ENCODE measurements around the gene NUBP2.

The NUBP2 gene

GRCh38 chr16:1812732-1813163, 30.0 kb downstream of the NUBP2 start:
- peak; percentile 46 to 56 for DNase-seq

DNA sequence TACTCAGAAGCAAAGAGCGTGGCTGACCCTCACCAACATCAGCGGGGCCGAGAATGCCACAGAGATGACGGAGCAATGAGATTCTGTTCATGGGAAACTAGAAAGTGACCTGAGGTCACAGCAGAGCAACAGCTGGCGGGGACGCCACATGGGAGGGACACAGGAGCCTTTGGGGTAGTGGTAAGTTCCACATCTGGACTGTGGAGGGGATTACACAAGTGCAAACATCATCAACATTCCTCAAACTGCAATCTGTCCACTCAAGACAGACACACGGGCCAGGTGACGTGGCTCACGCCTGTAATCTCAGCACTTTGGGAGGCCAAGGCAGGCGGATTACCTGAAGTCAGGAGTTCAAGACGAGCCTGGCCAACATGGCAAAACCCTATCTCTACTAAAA, 32.7 kb downstream of the NUBP2 start:
- no peak for DNase-seq

- DNase-seq, result no peak
Observed at GRCh38 chr16:1816396-1817275, 33.9 kb downstream of the NUBP2 start.

- DNase-seq, result no peak
Observed at GRCh38 chr16:1817276-1817589, 34.5 kb downstream of the NUBP2 start.

- DNase-seq, result no peak
Observed at GRCh38 chr16:1817716-1818115, 35.0 kb downstream of the NUBP2 start.

DNA sequence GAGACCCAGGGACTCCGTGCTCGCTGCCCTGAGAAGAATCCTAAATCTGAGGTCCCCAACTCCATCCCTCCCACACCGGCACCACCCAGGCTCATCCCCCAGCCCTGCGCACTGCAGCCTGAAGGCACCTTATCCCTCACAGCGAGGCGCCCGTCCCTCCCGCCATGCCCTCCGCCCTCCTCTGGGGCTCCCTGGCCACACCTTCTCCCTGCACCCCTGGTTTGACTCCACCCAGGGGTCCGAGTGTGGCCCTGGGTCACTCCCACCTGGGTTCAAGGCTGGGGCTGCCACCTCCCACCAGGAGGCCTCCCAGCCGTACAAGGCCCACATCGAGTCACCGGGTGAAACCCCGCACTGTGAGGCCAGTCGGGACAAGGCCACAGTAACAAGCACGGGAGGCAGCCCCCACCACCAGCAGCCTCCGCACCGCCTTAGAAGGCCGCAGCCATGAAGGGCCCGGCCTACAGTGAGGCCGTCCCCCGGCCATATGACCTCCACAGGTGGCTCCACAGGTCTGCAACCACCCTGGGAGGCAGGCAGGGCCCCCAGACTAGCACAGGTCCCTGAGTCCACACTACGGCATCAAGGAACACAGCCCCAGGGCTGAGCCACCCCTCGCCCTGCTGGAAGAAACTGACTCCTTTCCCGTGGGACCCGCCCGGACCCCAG, 35.6 kb downstream of the NUBP2 start:
- no peak for DNase-seq

- DNase-seq, result no peak
Observed at GRCh38 chr16:1818873-1819525, 36.2 kb downstream of the NUBP2 start.

DNA sequence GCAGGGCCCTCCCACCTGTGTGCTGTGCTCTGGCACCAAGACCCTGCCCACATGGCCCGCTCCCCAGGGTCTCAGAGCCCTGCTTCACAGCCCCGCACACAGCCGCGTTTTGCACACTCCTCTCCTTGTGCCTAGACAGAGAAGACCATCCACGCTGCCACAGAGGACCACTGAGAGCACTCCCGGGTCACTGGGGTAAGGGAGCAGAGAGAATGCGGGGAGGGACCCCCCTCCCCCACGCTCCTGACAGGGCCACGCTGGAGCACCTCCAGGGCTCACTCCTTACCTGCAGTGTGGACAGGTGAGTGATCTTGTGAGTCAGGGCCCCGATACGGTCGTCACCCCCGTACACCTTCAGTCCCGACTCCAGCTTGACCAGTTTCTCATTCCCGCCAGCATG, 36.9 kb downstream of the NUBP2 start:
- no peak for DNase-seq

DNA sequence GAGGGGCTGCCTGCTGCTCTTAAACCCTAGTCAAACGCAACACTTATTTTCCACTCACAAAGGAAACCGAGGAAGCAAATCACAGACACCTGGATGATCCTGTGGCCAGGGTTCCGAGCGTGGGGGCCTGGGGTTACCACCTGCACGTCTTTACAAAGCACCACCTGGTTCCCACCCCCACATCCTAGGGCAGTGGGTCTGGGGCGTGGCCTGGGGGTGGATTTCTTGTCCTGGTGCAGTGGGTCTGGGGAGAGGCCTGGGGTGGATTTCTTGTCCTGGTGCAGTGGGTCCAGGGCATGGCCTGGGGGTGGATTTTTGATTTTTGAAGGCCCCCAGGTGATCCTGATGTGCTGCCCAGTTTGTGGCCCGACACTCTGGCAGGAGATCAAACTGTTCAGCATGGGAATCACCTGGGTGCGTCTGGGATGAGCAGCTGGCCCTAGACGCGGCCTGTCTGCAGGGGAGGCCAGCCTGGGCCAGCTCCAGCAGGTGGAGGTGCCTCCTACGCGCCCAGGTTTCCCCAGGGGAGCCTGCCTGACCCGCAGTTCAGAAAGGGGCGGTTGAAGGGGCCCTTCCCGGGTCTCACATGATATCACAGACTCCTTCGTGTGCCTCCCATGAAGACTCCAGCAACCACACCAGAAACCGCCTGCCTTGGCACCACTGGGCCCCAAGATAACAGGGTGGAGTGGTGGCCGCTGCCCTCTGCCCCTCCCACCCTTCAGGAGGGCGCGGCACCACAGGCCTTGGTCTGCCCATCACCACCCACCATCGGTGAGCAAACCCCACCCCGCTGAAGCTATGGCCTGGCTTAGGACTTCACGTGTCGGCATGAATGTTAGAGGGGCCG, 37.6 kb downstream of the NUBP2 start:
- no peak for DNase-seq

DNA sequence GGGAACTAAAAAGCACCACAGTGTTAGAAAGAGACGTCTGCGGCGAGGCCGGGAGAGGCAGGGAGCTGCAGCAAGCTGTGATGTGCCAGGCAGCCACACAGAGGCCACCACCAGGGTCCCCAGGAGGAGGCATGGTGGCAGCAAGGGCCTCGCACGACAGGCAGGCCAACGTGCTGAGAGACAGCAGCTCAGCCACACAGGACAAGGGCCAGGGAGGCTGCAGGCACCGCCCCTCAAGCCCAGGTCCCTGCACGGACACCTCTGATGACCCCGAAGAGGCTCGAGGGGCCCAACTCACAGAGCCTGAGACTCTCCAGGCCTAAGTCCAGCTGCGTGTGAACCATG, 38.2 kb downstream of the NUBP2 start:
- DNase-seq, result no peak

- no peak for DNase-seq
Observed at GRCh38 chr16:1821861-1822611, 39.3 kb downstream of the NUBP2 start.

DNA sequence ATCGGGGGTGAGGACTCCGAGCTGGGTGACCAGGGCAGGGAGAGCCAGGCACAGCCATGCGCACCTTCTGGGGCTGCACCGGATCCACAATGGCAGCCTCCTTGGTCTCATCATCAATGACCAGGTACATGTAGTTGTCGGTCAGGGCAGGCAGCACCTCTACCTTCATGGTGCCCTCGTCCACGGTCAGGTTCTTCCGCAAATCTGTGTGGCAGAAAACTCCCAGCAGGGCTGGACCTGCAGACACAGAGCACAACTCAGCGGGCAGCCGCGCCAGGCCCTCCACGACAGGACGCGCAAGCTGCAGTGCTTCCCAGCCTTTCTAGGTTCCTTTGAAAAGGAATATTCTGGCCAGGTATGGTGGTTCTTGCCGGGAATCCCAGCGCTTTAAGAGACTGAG, 40.0 kb downstream of the NUBP2 start:
- DNase-seq, result no peak

- DNase-seq, result no peak
Observed at GRCh38 chr16:1823821-1824220, 41.1 kb downstream of the NUBP2 start.

GRCh38 chr16:1825381-1825863, 42.7 kb downstream of the NUBP2 start:
- no peak for DNase-seq

DNA sequence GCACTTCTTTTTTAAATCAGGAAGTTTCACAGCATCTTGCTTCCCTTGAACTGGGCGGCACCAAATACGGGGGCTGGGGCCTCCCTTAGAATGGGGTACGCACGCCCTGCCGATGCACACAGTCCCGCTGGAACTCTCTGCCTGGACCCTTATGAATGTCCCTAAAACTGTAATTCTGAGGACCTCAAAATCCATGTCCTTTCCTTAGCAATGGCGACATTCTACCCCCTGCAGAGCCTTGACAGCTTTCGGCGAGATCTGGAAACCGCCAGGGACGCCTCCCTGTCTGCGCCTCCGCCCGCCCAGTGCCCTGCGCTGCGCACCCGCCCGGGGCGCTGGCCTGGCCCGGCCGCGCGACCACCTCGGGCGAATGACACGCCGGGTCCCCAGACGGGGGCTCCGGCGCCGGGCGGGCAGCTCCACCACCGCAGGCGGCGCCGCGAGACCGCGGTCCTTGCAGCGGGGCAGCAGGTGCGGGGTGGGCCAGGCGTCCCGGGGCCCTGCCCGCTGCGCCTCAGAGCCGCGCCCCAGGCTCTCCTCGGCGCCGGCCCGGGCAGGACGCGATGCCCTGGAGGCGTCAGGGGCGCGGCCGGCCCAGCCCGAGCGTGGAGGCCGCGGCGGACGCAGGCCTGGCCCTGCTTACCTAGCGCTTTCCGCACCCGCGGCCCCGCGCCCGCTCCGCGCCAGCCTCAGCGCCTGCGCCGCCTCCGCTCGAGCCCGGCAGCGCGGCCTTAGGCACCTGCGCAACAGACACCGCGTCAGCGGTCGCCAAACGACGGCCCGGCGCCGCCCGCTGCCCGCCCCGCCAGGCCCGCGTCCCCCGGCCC, 43.3 kb downstream of the NUBP2 start:
- peak; percentile 58 to 66 for DNase-seq

DNA sequence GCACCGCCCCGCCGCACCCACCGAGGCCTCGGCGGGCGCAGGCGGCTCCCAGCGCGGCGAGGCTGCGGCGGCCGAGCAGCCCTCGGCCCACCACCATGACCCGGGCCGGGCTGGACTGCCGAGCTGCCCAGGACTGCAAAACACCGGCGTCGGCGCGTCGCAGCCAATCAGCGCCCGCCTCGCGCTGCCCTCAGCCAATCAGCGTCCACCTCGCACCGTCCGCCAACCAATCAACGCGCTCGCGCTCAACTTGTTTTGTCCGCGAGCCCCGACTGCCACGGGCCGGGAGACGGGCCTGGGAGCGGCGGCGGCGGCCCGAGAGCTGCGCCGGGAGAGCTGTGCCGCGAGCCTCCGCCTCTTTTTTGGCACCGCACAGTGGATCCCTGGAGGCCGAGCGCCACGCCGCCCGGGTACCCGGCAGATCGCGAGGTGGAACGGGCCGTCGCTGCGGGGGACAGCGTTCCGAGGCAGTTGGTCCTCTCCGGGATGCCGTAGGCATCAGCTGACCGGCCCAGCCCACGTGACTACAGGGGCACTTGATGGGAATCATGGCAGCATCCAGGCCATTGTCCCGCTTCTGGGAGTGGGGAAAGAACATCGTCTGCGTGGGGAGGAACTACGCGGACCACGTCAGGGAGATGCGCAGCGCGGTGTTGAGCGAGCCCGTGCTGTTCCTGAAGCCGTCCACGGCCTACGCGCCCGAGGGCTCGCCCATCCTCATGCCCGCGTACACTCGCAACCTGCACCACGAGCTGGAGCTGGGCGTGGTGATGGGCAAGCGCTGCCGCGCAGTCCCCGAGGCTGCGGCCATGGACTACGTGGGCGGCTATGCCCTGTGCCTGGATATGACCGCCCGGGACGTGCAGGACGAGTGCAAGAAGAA, 44.2 kb downstream of the NUBP2 start, which contains the start of the genes FAHD1 and HAGH:
FAHD1 (plus strand) TSS at position 516 of the 883 bp plus-strand sequence; CDS start at position 549, 33 bp downstream.
HAGH (minus strand) TSS at position 135 of the 883 bp plus-strand sequence; CDS start at position 97, 38 bp downstream.
- DNase-seq, result peak; percentile 86 to 89

DNA sequence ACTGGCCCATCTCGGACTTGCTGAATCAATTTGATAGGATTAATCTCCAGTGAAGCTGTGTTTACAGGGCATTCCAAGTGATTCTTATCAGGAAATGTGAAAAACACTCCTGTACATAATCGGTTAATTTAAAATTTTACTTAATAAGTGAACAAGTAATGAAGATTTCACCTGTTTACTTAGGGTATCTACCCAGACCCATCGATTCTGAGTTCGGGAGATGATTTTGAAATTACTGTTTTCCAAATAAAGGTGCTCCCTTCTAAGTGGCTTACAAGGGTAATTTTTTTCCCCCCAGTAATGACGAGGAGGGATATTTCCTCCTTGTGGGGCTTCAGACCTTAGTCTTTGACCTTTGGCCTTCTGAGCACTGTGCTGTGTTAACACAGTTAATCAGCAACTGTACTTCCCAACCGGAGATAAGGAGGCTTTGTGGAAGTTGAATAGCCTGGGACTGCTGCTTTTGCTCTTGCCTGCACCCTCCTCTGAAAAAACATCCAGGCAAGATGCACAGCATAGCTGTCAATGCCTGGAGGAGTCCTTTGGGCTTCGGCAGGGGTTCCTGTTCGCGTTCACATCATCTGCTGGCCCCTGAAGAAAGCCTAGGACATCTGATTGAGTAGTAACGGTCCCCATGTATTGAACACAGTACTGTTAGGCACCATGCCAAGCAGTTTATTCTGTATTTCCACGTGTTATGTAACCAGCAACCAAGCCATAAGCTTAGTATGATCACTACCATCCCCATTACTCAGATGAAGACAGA, 46.1 kb downstream of the NUBP2 start:
- DNase-seq, result no peak

DNA sequence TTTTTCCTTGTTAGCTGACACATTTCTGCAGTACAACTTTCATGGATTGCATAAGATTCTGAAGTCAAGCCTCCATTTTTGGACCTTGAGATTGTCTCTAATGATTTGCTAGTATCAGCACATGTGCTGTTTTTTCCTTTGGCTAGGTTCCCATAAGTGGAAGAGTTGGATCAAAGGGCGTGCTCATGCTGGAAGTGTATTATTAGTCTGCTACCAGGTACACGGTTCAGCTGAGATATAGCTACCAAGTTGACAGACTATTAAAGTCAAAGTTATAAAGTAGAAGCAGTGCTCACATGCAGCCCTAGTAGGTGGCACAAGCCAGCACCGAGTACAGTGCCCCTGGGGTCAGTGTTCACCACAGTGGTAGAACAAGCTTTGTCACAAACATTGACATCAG, 47.5 kb downstream of the NUBP2 start:
- no peak for DNase-seq
